Suprapubic skin (tissue), 3 donors: ENCODE results near the gene PASK.

Experiments used
- CTCF ChIP-seq, 2 donors: fragments of 200-600 bp in 1 of 2; fragments of 450-650 bp in 1 of 2; sonication (generic) in 1 of 2; IDR thresholded peaks; one replicate each; pipeline ENCODE4 v1.5.1; 2016 to 2019; ENCODE audit warnings: antibody characterized with exemption in 2 of 2, mild to moderate bottlenecking in 1 of 2, moderate library complexity in 1 of 2
- EP300 ChIP-seq: sonication (generic); formaldehyde crosslinking; IDR thresholded peaks from one replicate; pipeline ENCODE4 v1.6.1; 2017; ENCODE audit warnings: antibody characterized with exemption
- POLR2A ChIP-seq, 2 donors: fragments of 450-650 bp; IDR thresholded peaks; one replicate each; pipeline ENCODE4 v1.6.1; 2017; ENCODE audit warnings: antibody characterized with exemption in 2 of 2, mild to moderate bottlenecking in 2 of 2, moderate library complexity in 2 of 2

GRCh38 chr2:241179899-241180298, 30.6 kb upstream of the PASK start:
- TF ChIP-seq CTCF (IDR thresholded peaks at IDR 0.05) (no peak), POLR2A (IDR thresholded peaks at IDR 0.05) (no peak), EP300 (no peak)
